GM19043 (cell line): ENCODE data around the gene HAUS7.

ENCODE experiments used
- ATAC-seq: cut with Tn5 transposase; IDR thresholded peaks from one replicate; pipeline ENCODE4 v1.9.1; 2021; ENCODE audit warnings: low read depth; ENCODE audit not compliant: unreplicated experiment

The HAUS7 gene

GRCh38 chrX:153481043-153481442 lies 10.7 kb upstream of the HAUS7 start:
- no peak for ATAC-seq

DNA sequence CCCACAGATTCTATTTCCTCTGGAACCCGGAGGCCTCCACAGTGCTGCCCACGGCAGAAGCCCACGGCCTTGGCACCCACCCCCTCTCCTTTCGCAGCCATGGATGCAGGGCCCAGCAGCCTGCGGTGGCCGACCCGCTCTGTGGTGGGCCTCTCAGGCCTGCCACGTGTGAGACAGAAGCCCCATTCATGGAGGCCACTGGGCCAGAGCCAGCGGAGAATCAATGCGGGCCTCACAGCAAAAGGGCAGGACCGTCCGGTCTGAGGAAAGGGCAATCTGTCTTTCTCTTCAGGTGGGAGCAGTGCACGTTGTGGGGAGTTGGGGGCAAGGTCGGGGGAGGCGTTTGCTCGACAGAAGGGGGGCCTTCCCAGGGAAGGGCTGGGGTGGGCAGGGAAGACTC lies 8.4 kb upstream of the HAUS7 start:
- no peak for ATAC-seq

DNA sequence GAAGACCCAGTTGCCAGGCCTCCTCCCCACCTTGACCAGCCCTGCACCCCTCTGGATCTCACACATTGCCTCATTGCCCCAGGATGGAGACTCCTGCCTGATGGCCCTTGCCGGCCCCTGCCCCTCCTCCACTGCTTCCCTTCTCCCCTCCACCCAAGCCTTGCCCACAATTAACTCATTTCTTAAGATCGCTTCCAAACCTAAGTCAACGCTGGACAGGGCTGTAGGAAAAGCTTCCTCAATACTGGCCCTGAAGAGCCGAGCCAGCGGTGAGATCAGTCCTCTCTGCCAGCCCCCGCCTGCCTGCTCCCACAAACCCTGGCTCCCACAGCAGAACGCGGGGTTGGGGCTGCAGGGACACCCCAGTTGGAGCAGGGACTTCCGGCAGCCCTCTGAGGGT lies 7.5 kb upstream of the HAUS7 start:
- ATAC-seq: no peak

- ATAC-seq: no peak
Observed at GRCh38 chrX:153477364-153477857, 7.0 kb upstream of the HAUS7 start.

DNA sequence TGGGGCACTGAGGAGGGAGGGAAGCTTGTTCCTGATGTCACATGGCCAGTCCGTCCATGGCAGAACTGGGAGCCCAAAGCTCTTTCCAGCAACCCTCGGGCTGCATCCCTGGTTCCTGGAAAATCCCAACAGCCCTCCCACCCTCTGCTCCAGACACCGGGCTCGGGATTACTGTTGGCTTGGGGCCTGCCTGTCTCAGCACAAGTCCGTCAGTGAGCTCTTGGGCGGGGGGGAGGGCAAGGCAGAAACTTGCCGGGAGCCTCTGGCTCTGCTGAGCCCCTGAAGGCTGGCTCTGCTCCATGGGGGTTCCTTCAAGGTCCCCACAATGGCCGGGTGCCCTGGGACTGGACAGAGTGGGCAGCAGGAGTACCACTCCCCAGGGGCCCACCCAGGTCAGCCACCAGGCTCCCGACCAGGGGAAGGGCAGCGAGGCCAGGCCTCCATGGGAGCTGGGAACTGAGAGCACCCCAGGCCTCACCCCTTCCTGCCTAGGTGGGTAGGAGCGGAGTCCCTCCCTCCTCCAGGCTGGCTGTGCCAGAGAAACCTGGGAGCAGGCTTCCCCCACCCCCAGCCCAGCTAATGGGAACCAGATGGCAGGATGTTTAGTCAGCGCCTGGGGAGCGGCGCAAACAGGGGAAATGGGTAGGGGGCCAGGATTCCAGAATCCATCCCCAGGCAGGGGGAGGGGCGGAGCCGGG lies 6.4 kb upstream of the HAUS7 start:
- ATAC-seq: no peak

DNA sequence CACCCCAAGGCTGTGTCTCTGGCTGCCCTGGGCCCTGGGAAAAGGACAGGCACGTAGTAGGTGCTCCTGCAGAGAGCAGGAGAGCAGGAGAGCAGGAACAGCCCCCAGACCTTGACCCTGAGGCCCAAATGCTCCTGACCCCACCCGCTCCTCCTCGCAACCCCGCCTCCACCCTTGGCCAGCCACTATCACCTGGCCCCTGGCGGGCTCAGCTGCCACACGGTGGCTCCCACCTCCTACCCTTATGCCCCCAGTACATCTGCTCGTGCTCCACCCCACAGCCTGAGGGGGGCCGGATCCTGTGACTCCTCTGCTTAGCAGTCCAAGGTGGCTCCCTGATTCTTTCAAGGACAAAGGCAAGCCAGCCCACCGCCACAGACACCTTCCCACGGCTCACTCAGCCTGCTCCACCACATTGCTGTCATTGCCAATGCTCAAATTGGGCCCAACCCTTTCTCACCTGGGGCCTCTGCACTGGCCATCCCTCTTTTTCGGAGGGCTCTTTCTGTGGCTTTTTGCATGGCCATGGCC lies 5.4 kb upstream of the HAUS7 start:
- no peak for ATAC-seq

DNA sequence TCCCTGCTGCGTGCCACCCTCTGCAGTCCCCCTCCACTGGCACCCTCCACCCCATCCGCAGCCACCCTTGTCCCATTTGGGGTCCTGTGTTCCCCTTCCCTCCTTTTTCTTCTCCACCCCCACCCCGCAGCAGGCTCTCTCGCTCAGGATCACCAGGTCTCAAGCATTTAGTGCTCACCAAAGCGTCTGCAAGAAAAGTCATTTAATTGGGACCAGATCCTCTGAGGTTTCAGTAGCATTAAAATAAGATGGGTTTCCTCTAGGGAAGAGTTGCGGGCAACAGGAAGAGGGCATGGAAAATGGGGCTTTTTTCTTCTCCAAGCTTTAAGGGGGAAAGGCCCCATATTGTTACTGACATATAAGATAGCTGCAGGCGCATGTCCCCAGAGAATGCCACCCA lies 4.9 kb upstream of the HAUS7 start:
- ATAC-seq: no peak

DNA sequence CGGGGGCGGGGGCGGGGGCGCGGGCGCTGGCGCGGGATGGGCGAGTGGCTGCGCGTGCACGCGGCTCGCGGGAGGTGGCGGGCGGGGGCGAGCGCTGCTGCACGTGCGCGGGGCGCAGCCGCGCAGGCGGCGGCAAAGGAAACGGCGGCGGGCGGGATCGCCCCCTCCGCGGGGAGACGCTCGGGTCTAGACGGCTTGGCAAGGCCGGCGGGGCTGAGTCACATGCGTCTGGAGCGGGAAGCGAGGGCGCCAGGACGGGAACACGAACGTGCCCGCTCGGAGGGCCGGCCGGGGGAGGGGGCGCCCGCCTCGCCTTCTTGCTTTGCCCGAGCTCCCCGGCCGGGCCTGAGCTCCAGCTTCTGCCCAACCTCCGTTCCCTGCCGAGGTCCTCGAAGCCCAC lies 4.3 kb upstream of the HAUS7 start:
- ATAC-seq: no peak

- no peak for ATAC-seq
Observed at GRCh38 chrX:153474266-153474665, 3.9 kb upstream of the HAUS7 start.

DNA sequence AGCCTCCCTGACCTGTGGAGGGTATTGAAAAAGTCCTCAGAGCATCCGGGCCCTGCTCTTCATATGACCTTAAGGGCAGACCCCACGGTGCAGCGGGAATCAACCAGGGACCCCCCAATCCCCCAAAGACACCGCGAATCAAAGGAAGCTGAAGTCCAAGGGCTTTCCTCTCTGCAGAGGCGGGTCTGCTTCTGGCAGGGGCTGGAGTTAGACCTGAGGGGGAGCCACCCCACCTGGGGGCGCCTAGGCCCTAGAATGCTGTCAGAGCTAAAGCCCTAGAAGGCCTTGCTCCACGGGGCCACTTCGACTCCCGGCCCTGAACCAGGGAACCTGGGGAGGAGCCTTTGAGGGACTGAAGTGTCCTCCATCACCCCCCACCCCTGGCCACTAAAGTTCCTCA lies 2.8 kb upstream of the HAUS7 start:
- ATAC-seq: no peak

GRCh38 chrX:153471663-153472280 lies 1.4 kb upstream of the HAUS7 start:
- ATAC-seq: no peak

- peak; percentile 24 for ATAC-seq
Observed at GRCh38 chrX:153469811-153470410, 465 bp downstream of the HAUS7 start.

DNA sequence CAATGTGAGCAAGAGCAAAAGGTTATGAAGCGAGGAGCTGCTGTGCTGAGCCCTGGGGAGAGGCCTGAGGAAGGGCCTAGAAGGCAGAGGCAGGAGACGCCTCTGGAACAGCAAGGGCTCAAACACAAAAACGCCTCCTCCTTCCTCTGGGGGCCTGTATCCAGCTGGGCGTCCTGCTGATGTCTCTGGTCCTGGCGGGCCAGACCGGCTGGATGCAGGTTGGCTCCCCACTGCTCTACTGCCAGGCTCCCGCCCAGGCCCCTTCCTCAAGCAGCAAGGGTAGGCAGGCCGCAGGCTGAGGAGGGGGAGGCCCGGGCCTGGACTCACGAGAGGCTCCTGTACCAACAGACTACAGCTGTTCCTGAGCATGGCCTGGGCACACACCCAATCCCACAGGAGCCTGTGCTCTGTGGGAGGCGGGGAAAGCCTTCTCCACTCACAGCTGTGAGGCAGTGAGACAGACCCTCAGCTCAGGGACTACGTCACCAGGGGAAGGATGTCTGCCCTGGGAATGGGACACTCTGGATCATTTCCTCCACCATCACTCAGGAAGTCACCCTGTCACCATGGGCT lies 2.3 kb downstream of the HAUS7 start:
- ATAC-seq: no peak

DNA sequence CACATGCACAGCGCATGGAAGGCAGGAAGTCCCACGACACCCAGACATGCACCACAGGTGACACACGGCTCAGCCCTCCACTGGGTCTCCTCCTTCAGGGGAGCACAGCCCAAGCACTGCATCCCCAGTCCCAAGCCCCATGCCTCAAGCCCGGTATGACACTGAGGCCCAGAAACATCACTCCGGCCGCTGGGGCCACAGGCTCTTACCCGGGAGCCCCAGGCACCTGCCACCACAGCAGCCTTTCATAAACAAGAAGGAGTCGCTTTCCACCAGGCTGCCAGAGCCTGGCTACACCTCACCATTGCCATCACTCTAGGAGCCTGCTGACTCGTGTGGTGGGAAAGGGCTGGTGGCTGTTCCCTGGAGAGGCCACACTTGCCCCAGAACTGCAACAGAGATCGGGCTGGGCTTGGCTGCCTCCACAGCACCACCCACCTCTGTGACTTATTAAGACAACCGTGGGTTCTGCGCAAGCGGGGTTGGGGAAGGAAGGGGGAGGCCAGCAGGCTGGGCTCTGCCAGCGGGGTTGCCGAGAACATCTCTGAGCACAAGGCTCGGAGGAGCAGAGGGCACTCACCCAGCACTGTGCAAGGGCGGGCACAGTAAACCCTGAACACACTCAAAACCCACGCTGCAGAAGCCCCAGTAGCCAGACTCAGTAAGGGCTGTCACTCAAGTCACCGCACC lies 4.5 kb downstream of the HAUS7 start:
- ATAC-seq: no peak

GRCh38 chrX:153464116-153464515 lies 6.3 kb downstream of the HAUS7 start:
- ATAC-seq: no peak

DNA sequence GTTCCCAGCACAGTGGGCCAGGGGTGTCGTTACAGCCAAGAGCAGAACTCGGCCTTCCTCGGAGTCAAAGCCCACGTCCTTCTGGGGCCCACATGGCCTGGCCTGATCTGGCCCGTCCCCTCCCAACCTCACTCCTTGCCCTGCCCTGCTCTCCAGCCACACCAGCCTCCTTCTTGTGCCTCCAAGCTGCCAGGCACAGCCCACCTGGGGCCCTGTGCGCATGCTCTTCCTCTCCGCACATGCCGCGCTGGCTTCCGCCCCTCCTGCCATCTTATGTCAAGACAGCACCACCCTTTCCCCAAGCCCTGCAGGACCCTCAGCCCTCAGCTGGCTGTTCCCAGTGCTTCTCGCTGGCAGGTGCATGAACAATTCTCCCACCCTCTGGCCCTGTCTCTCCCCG lies 6.8 kb downstream of the HAUS7 start:
- ATAC-seq: no peak

DNA sequence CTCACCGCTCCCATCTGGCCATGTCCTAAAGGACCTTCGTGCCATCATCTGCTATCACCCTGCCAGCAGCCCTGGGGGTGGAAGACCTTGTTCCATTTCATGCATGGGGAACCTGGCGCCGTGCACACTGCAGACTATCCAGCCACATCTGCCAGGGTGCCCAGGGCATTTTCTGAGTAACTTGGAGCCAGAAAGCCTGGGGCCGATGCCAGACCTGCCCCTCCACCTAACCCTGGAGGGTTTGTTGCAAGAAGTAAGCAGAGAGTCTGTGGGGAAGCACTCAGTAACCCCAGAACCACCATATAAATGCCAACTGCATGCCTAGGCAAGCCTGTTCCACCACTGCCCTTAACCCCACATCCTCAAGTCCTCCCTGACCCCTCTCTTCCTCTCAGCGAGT lies 7.3 kb downstream of the HAUS7 start:
- no peak for ATAC-seq

GRCh38 chrX:153462291-153462690 lies 8.1 kb downstream of the HAUS7 start:
- no peak for ATAC-seq

- ATAC-seq: peak; percentile 57
Observed at GRCh38 chrX:153460826-153461225, 9.6 kb downstream of the HAUS7 start.

- no peak for ATAC-seq
Observed at GRCh38 chrX:153459986-153460385, 10.4 kb downstream of the HAUS7 start.

DNA sequence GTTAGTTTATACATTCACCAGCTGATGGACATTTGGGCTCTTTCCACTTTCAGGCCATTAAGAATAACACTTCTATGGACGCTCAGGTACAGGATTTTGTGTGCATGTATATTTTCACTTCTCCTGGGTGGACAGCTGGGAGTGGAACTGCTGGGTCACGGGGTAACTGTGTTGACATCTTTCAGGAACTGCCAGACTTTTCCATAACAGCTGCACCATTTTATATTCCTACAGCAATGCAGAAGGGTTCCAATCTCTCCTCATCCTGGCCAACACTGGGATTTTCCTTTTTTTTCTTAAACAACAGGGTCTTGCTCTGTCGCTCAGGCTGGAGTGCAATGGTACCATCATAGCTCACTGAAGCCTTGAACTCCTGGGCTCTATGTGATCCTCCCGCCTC lies 11.9 kb downstream of the HAUS7 start:
- ATAC-seq: no peak
